K562 (cell line): Measurements from ENCODE around the gene ESRRB. TPM values are rescaled to one million over a fixed set of nuclear protein-coding genes. Genes with fewer than 3 reads are reported as not detected.

Source experiments
- ATAC-seq: fragments of 200-7000 bp; cut with Tn5 transposase; 3 replicates; pipeline ENCODE4 v1.9.1; 2020; ENCODE audit warnings: moderate library complexity
- BruUV-seq: library from RNA; stranded (reverse); fragments of 400-500 nt; replicated peaks from 2 replicates; lab custom pipeline; 2021; lab: Mats Ljungman, UMichigan
- CTCF ChIA-PET: fragments of 300-600 bp; formaldehyde crosslinking; extraction: SDS; loops from one replicate; lab custom pipeline; 2021; ENCODE audit warnings: low intra/inter-chr PET ratio; lab: Yijun Ruan, JAX
- POLR2A ChIA-PET: fragments of 300-600, 350-650 bp; sonication (Branson Sonifier 250); formaldehyde crosslinking; extraction: SDS; loops from one replicate; lab custom pipeline; 2021; ENCODE audit warnings: antibody characterized with exemption, inconsistent platforms; lab: Yijun Ruan, JAX
- DNase-seq, 4 experiments: peaks; one replicate each; pipeline versions ENCODE4 v3.0.0 to v3.0.0-alpha.2; 2011 to 2018; ENCODE audit warnings: low spot score in 3 of 4, mixed read lengths in 3 of 4; ENCODE audit errors: extremely low read depth in 1 of 4
- FAIRE-seq: peaks from 2 replicates; lab custom pipeline; 2011; peaks lifted over from hg19 to GRCh38; lab: Jason Lieb, UNC
- H2AFZ ChIP-seq: 2 replicates; pipeline ENCODE4 v1.6.0; 2011; ENCODE audit warnings: low read depth, low read length, control low read depth, inconsistent platforms
- H3K27ac ChIP-seq: fragments of 200-600 bp; 3 replicates; pipeline ENCODE4 v1.8.0; 2011; ENCODE audit warnings: low read depth, mild to moderate bottlenecking, control low read depth, inconsistent platforms, low read length, moderate library complexity, mixed read lengths; ENCODE audit errors: extremely low read depth
- H3K27me3 ChIP-seq, 2 experiments: fragments of 300-600 bp in 1 of 2; 2 replicates in 1 of 2; 3 replicates in 1 of 2; pipeline versions ENCODE4 v1.6.0 to v1.8.0; 2011; ENCODE audit warnings: inconsistent platforms in 2 of 2, low read length in 2 of 2, mild to moderate bottlenecking in 1 of 2, mixed read lengths in 1 of 2, moderate library complexity in 1 of 2; ENCODE audit not compliant: control insufficient read depth in 2 of 2, insufficient read depth in 2 of 2
- H3K36me3 ChIP-seq: fragments of 300-600 bp; 3 replicates; pipeline ENCODE4 v1.8.0; 2011; ENCODE audit warnings: mild to moderate bottlenecking, low read length, inconsistent platforms; ENCODE audit not compliant: control insufficient read depth, insufficient read depth
- H3K4me1 ChIP-seq, 2 experiments: fragments of 200-600 bp in 1 of 2; replicated peaks in 1 of 2; 2 replicates in 1 of 2; 3 replicates in 1 of 2; pipeline versions ENCODE4 v1.5.1 to v1.8.0; 2011; ENCODE audit warnings: inconsistent platforms in 2 of 2, low read length in 2 of 2, mild to moderate bottlenecking in 1 of 2, mixed read lengths in 1 of 2, moderate library complexity in 1 of 2; ENCODE audit not compliant: control insufficient read depth in 2 of 2, insufficient read depth in 2 of 2
- H3K4me2 ChIP-seq: 2 replicates; pipeline ENCODE4 v1.6.1; 2011; ENCODE audit warnings: low read length, control low read depth, inconsistent platforms, mixed read lengths; ENCODE audit not compliant: insufficient read depth
- H3K4me3 ChIP-seq: fragments of 200-600 bp; sonication (generic), shearing (Covaris generic); 2 replicates; pipeline ENCODE4 v1.5.1; 2016; ENCODE audit warnings: control low read depth, inconsistent platforms
- H3K79me2 ChIP-seq: fragments of 200-600 bp; 3 replicates; pipeline ENCODE4 v1.8.0; 2011; ENCODE audit warnings: low read length, inconsistent platforms; ENCODE audit not compliant: control insufficient read depth, insufficient read depth
- H3K9ac ChIP-seq, 2 experiments: 2 replicates each; pipeline versions ENCODE4 v1.6.0 to v1.6.1; 2011; ENCODE audit warnings: low read depth in 2 of 2, low read length in 2 of 2, control low read depth in 1 of 2, inconsistent platforms in 1 of 2, mild to moderate bottlenecking in 1 of 2, mixed read lengths in 1 of 2; ENCODE audit not compliant: insufficient read depth in 1 of 2
- H3K9me1 ChIP-seq: one replicate; pipeline ENCODE4 v1.6.0; 2011; ENCODE audit warnings: inconsistent platforms, mild to moderate bottlenecking, low read length, moderate library complexity; ENCODE audit not compliant: control insufficient read depth, insufficient read depth
- H3K9me3 ChIP-seq: replicated peaks from 2 replicates; pipeline ENCODE4 v1.5.1; 2011; ENCODE audit warnings: low read depth, low read length, inconsistent platforms; ENCODE audit not compliant: control insufficient read depth, insufficient read depth
- H4K20me1 ChIP-seq: replicated peaks from 2 replicates; pipeline ENCODE4 v1.6.1; 2011; ENCODE audit warnings: low read length, inconsistent platforms, mixed read lengths; ENCODE audit not compliant: control insufficient read depth, insufficient read depth
- CC2D1A ChIP-seq: fragments of 450-650 bp; IDR thresholded peaks from 2 replicates; pipeline ENCODE4 v1.6.1; 2017; ENCODE audit warnings: mild to moderate bottlenecking
- CTBP1 ChIP-seq: fragments of 450-650 bp; IDR thresholded peaks from 2 replicates; pipeline ENCODE4 v1.6.1; 2016; ENCODE audit warnings: borderline replicate concordance
- EZH2 ChIP-seq: IDR thresholded peaks from 2 replicates; pipeline ENCODE4 v1.6.1; 2012; ENCODE audit warnings: low read depth, mild to moderate bottlenecking, inconsistent platforms, low read length, borderline replicate concordance
- HMGXB4 ChIP-seq: sonication (generic); formaldehyde crosslinking; IDR thresholded peaks from 2 replicates; pipeline ENCODE4 v1.8.1; 2023; ENCODE audit warnings: mild to moderate bottlenecking, missing genetic modification reagents
- NFXL1 ChIP-seq: fragments of 450-650 bp; formaldehyde crosslinking; IDR thresholded peaks from 2 replicates; pipeline ENCODE4 v1.4.0; 2021; ENCODE audit warnings: mild to moderate bottlenecking
- RBM14 ChIP-seq: fragments of 200-400 bp; formaldehyde crosslinking; IDR thresholded peaks from 2 replicates; pipeline ENCODE4 v1.6.1; 2018; ENCODE audit warnings: low read depth, mild to moderate bottlenecking, low read length, moderate library complexity, borderline replicate concordance; ENCODE audit not compliant: insufficient read depth
- TAF15 ChIP-seq: fragments of 200-400 bp; formaldehyde crosslinking; IDR thresholded peaks from 2 replicates; pipeline ENCODE4 v1.6.1; 2017; ENCODE audit warnings: mild to moderate bottlenecking, low read depth, low read length, moderate library complexity
- TGIF2 ChIP-seq: sonication (generic); formaldehyde crosslinking; IDR thresholded peaks from 2 replicates; pipeline ENCODE4 v1.8.1; 2022; ENCODE audit warnings: mild to moderate bottlenecking, missing genetic modification reagents, moderate library complexity
- TSC22D4 ChIP-seq: fragments of 450-650 bp; IDR thresholded peaks from 2 replicates; pipeline ENCODE4 v1.6.1; 2016; ENCODE audit warnings: missing genetic modification characterization, missing biosample characterization, control low read depth
- ZNF146 ChIP-seq: IDR thresholded peaks from one replicate; pipeline ENCODE4 v1.6.1; 2018; ENCODE audit warnings: missing compliant biosample characterization; ENCODE audit not compliant: unreplicated experiment
- WGBS: fragments of 100-300 bp; shearing (Covaris generic); methylation state at CpG from one replicate; pipeline ENCODE4 v1.1.6; 2016; ENCODE audit warnings: low coverage, mixed read lengths; ENCODE audit not compliant: insufficient coverage; ENCODE audit errors: missing lambda C conversion rate; 5-methylcytosine and 5-hydroxymethylcytosine counted together
- in situ Hi-C: fragments of 300-500 bp; cut with MboI; formaldehyde crosslinking; loops from 4 replicates; pipeline ENCODE4 v1.15.0; 2018; ENCODE audit warnings: inconsistent platforms, mixed read lengths
- intact Hi-C: fragments of 100-400 bp; cut with micrococcal nuclease; formaldehyde crosslinking; loops from 2 replicates; pipeline ENCODE4 v1.14.2; 2022
- polyA plus RNA-seq, 8 experiments: library from polyadenylated mRNA; depleted of rRNA in 4 of 8; stranded (reverse) in 5 of 8; unstranded in 3 of 8; fragments of >200 nt; fragmentation: Nextera tagmentation in 2 of 8; fragmentation: Illumina TruSeq in 1 of 8; extraction: Ambion mirVana in 2 of 8; extraction: Trizol in 1 of 8; gene quantifications; 2 replicates each; pipeline versions ENCODE4 v1.2.1 to v1.2.3, GENCODE V29; 2011 to 2014; ENCODE audit warnings: inconsistent platforms in 1 of 8, missing spikeins in 1 of 8
- total RNA-seq, 7 experiments: library from RNA; depleted of rRNA in 6 of 7; stranded (reverse); fragments of >200 nt in 6 of 7; fragmentation: Illumina TruSeq in 2 of 7; extraction: Trizol in 2 of 7; gene quantifications; 2 replicates each; pipeline versions ENCODE4 v1.2.1 to v1.2.3, GENCODE V29; 2011 to 2021; ENCODE audit warnings: low replicate concordance in 1 of 7

ESRRB gene
- total and polyA plus RNA-seq, 9 of the 15 experiments (the other 6 are each of a cell fraction or from before 2014, with no cell fraction given): 3.2 to 24.7 (median 14.5) TPM

GRCh38 chr14:76432827-76433752 lies 57.2 kb downstream of the ESRRB start:
- FAIRE-seq: no peak
- no TSS peak for BruUV-seq

More at GRCh38 chr14:76432827-76433752, 57.2 kb downstream of the ESRRB start:
- Histone ChIP-seq H3K27ac (no peak overlapping the region), H3K4me2 (no peak overlapping the region), H2AFZ (no peak overlapping the region), H3K4me1 (no peaks in the 10 kb centered on the region), H3K9ac (no peak overlapping the region), H4K20me1 (0 out of 2 replicates have a peak, but pooled peaks cover 3% of the 10 kb centered on the region), H3K79me2 (no peaks in the 10 kb centered on the region), H3K9me1 (no peaks in the 10 kb centered on the region), H3K9me3 (no peaks in the 10 kb centered on the region), H3K4me3 (no peak overlapping the region), H3K36me3 (no peaks in the 10 kb centered on the region), H3K27me3 (no peaks in the 10 kb centered on the region)
- intact Hi-C loops (no loop called here), in situ Hi-C loops (no loop called here)
- ATAC-seq (no peak), DNase-seq (no peak)
- ChIA-PET CTCF (interaction anchor here (0.7 kb wide), 1 partner anchor 305 kb away, joined by 3 read pairs; no protein-coding TSS in a partner anchor), POLR2A (interaction anchor here (0.7 kb wide), 1 partner anchor 12 kb away, joined by 4 read pairs; no protein-coding TSS in a partner anchor)
- WGBS: 60% methylated on average over 10 of the region's 13 CpGs
- TF ChIP-seq TAF15 (no peak), TSC22D4 (tag) (no peak), NFXL1 (no peak), RBM14 (no peak), CTBP1 (no peak), TGIF2 (no peak), EZH2 (no peak), ZNF146 (CRISPR knock-in tag) (no peak), HMGXB4 (CRISPR knock-in tag) (no peak), CC2D1A (no peak)
